ENCODE results near the gene STING1.

- TF ChIP-seq CTCF (IDR thresholded peaks at IDR 0.05), result no peak
- TF ChIP-seq POLR2AphosphoS5 (IDR thresholded peaks at IDR 0.05; ENCODE audit: low read depth, low read length), result no peak
- TF ChIP-seq REST (IDR thresholded peaks at IDR 0.05; ENCODE audit: insufficient read depth in 1 of 2, low read depth in 2 of 2, low read length in 1 of 2), result no peak
- TF ChIP-seq TCF7L2 (IDR thresholded peaks at IDR 0.05; ENCODE audit: low read depth, low read length), result no peak
Measured at GRCh38 chr5:139451176-139451575, 31.4 kb downstream of the STING1 start.
